ENCODE results near the gene UPK3A.
"Not testable (repeated sequence)": the region's sequence is repeated elsewhere in the genome, so short reads cannot be mapped to it uniquely, and the experiment has no call there.

GRCh38 chr22:45328261-45328660 lies 43.5 kb downstream of the UPK3A start:
- not testable (repeated sequence) for TF ChIP-seq POLR2A (IDR thresholded peaks at IDR 0.05; ENCODE audit: low read depth); CTCF (IDR thresholded peaks at IDR 0.05); POLR2AphosphoS5 (IDR thresholded peaks at IDR 0.05); EP300 (IDR thresholded peaks at IDR 0.05)
